ENCODE data around the gene PARD3.

DNA sequence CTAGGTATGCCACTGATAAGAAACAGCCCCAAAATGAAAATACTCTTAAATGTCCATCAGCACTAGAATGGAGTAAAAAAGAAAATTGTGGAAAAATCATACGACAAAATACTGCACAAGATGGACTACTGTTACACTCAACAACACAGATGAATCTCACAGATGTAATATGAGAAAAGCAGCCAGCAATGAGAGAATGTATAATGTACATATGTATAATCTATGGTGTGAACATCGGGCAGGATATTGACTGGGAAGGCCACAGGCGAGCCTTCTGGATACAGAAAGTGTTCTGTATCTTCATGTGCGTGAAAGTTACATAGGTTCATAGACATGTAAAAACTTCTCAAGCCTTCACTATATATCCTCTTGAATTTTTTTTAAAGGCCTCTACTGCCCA, 212.6 kb downstream of the PARD3 start:
- TF ChIP-seq, protein P1, sequence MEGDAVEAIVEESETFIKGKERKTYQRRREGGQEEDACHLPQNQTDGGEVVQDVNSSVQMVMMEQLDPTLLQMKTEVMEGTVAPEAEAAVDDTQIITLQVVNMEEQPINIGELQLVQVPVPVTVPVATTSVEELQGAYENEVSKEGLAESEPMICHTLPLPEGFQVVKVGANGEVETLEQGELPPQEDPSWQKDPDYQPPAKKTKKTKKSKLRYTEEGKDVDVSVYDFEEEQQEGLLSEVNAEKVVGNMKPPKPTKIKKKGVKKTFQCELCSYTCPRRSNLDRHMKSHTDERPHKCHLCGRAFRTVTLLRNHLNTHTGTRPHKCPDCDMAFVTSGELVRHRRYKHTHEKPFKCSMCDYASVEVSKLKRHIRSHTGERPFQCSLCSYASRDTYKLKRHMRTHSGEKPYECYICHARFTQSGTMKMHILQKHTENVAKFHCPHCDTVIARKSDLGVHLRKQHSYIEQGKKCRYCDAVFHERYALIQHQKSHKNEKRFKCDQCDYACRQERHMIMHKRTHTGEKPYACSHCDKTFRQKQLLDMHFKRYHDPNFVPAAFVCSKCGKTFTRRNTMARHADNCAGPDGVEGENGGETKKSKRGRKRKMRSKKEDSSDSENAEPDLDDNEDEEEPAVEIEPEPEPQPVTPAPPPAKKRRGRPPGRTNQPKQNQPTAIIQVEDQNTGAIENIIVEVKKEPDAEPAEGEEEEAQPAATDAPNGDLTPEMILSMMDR (IDR thresholded peaks at IDR 0.05), result no peak
- TF ChIP-seq EP300 (IDR thresholded peaks at IDR 0.05), result no peak
- TF ChIP-seq, protein P2, sequence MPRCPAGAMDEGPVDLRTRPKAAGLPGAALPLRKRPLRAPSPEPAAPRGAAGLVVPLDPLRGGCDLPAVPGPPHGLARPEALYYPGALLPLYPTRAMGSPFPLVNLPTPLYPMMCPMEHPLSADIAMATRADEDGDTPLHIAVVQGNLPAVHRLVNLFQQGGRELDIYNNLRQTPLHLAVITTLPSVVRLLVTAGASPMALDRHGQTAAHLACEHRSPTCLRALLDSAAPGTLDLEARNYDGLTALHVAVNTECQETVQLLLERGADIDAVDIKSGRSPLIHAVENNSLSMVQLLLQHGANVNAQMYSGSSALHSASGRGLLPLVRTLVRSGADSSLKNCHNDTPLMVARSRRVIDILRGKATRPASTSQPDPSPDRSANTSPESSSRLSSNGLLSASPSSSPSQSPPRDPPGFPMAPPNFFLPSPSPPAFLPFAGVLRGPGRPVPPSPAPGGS (IDR thresholded peaks at IDR 0.05), result no peak
- TF ChIP-seq MAZ (IDR thresholded peaks at IDR 0.05; ENCODE audit: borderline replicate concordance, low read depth, low read length), result no peak
- no peak for TF ChIP-seq EHF (CRISPR knock-in tag; IDR thresholded peaks at IDR 0.05)
- no peak for TF ChIP-seq CHD4 (IDR thresholded peaks at IDR 0.05; ENCODE audit: borderline replicate concordance)
- TF ChIP-seq RAD21 (conservative IDR thresholded peaks at IDR 0.05 in 1 of 2, IDR thresholded peaks at IDR 0.05 in 1 of 2), result no peak
- TF ChIP-seq, protein P3, sequence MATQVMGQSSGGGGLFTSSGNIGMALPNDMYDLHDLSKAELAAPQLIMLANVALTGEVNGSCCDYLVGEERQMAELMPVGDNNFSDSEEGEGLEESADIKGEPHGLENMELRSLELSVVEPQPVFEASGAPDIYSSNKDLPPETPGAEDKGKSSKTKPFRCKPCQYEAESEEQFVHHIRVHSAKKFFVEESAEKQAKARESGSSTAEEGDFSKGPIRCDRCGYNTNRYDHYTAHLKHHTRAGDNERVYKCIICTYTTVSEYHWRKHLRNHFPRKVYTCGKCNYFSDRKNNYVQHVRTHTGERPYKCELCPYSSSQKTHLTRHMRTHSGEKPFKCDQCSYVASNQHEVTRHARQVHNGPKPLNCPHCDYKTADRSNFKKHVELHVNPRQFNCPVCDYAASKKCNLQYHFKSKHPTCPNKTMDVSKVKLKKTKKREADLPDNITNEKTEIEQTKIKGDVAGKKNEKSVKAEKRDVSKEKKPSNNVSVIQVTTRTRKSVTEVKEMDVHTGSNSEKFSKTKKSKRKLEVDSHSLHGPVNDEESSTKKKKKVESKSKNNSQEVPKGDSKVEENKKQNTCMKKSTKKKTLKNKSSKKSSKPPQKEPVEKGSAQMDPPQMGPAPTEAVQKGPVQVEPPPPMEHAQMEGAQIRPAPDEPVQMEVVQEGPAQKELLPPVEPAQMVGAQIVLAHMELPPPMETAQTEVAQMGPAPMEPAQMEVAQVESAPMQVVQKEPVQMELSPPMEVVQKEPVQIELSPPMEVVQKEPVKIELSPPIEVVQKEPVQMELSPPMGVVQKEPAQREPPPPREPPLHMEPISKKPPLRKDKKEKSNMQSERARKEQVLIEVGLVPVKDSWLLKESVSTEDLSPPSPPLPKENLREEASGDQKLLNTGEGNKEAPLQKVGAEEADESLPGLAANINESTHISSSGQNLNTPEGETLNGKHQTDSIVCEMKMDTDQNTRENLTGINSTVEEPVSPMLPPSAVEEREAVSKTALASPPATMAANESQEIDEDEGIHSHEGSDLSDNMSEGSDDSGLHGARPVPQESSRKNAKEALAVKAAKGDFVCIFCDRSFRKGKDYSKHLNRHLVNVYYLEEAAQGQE (IDR thresholded peaks at IDR 0.05), result no peak
- TF ChIP-seq, protein P4, sequence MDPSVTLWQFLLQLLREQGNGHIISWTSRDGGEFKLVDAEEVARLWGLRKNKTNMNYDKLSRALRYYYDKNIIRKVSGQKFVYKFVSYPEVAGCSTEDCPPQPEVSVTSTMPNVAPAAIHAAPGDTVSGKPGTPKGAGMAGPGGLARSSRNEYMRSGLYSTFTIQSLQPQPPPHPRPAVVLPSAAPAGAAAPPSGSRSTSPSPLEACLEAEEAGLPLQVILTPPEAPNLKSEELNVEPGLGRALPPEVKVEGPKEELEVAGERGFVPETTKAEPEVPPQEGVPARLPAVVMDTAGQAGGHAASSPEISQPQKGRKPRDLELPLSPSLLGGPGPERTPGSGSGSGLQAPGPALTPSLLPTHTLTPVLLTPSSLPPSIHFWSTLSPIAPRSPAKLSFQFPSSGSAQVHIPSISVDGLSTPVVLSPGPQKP (IDR thresholded peaks at IDR 0.05; ENCODE audit: low read depth, low read length), result no peak

All from A549 (cell line).